ENCODE results near the gene AFMID. TPM values are rescaled to one million over a fixed set of nuclear protein-coding genes. Genes with fewer than 3 reads are reported as not detected.

AFMID gene
- total RNA-seq, 1 experiment from 2014 or later: 45.1 TPM

DNA sequence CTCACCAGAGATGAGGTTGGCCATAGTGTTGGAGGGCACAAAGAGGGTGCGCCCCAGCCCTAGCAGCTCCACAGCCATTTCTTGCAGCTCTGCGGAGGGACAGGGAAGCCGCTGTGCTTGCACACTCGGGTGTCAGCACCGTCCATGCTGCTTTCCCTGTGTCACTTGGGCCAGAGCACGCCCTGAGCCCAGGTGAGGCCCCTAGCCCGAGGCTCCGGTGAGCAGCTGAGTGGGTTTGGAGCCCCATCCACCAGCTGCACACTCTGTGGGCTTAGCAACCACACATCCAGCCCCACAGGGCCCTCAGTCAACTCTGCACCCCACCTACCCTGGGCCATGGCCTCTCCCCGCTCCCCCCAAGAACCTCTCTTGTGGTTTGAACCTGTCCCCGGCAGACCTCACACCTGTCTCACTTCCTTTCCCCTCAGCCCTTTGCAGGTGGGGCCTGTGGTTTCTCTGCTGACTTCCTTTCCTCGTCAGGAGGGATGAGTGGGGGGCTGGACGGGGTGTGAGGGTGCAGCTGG lies 65.0 kb downstream of the AFMID start:
- ATAC-seq: no peak
- H3K27ac Mint-ChIP-seq: no peak overlapping the region

More for the DNA sequence above, 65.0 kb downstream of the AFMID start:
- ChIA-PET CTCF (interaction anchor here (1.1 to 5.3 kb wide), 22 partner anchors 9 to 206 kb away, joined by 3 to 52 read pairs (median 16); partner anchors contain the start of genes AFMID, TK1 and TMEM235), POLR2A (no interaction called here)
- Mint-ChIP-seq H3K4me1 (peaks cover 27% of the 10 kb centered on the region), H3K4me3 (no peak overlapping the region), H3K9me3 (no peaks in the 10 kb centered on the region), H3K36me3 (no peaks in the 10 kb centered on the region), H3K27me3 (ENCODE audit: low read depth) (no peaks in the 10 kb centered on the region)
- no peak for DNase-seq (ENCODE audit: low spot score)
- TF ChIP-seq E2F5 (CRISPR knock-in tag; IDR thresholded peaks at IDR 0.05): no peak
- no peak for TF ChIP-seq ZNF121 (CRISPR knock-in tag; IDR thresholded peaks at IDR 0.05)
- TF ChIP-seq, protein P1, sequence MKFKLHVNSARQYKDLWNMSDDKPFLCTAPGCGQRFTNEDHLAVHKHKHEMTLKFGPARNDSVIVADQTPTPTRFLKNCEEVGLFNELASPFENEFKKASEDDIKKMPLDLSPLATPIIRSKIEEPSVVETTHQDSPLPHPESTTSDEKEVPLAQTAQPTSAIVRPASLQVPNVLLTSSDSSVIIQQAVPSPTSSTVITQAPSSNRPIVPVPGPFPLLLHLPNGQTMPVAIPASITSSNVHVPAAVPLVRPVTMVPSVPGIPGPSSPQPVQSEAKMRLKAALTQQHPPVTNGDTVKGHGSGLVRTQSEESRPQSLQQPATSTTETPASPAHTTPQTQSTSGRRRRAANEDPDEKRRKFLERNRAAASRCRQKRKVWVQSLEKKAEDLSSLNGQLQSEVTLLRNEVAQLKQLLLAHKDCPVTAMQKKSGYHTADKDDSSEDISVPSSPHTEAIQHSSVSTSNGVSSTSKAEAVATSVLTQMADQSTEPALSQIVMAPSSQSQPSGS (CRISPR knock-in tag; IDR thresholded peaks at IDR 0.05; ENCODE audit: borderline replicate concordance, low read depth): no peak
- TF ChIP-seq, protein P2, sequence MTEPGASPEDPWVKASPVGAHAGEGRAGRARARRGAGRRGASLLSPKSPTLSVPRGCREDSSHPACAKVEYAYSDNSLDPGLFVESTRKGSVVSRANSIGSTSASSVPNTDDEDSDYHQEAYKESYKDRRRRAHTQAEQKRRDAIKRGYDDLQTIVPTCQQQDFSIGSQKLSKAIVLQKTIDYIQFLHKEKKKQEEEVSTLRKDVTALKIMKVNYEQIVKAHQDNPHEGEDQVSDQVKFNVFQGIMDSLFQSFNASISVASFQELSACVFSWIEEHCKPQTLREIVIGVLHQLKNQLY (CRISPR knock-in tag; IDR thresholded peaks at IDR 0.05): no peak
- TF ChIP-seq FOXJ3 (CRISPR knock-in tag; IDR thresholded peaks at IDR 0.05; ENCODE audit: borderline replicate concordance): no peak
- TF ChIP-seq IRF2 (CRISPR knock-in tag; IDR thresholded peaks at IDR 0.05; ENCODE audit: borderline replicate concordance, low read depth): no peak
- no peak for TF ChIP-seq ZNF512 (CRISPR knock-in tag; IDR thresholded peaks at IDR 0.05; ENCODE audit: borderline replicate concordance)
- no peak for TF ChIP-seq SMAD3 (CRISPR knock-in tag; IDR thresholded peaks at IDR 0.05; ENCODE audit: borderline replicate concordance)
- TF ChIP-seq FOXK1 (CRISPR knock-in tag; IDR thresholded peaks at IDR 0.05): no peak
- no peak for TF ChIP-seq ETV6 (CRISPR knock-in tag; IDR thresholded peaks at IDR 0.05)
- TF ChIP-seq, protein P3, sequence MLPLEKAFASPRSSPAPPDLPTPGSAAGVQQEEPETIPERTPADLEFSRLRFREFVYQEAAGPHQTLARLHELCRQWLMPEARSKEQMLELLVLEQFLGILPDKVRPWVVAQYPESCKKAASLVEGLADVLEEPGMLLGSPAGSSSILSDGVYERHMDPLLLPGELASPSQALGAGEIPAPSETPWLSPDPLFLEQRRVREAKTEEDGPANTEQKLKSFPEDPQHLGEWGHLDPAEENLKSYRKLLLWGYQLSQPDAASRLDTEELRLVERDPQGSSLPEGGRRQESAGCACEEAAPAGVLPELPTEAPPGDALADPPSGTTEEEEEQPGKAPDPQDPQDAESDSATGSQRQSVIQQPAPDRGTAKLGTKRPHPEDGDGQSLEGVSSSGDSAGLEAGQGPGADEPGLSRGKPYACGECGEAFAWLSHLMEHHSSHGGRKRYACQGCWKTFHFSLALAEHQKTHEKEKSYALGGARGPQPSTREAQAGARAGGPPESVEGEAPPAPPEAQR (CRISPR knock-in tag; IDR thresholded peaks at IDR 0.05): no peak
- TF ChIP-seq ZNF232 (CRISPR knock-in tag; IDR thresholded peaks at IDR 0.05): no peak
- no peak for TF ChIP-seq NFE2L1 (CRISPR knock-in tag; IDR thresholded peaks at IDR 0.05)
- TF ChIP-seq ZNF219 (CRISPR knock-in tag; IDR thresholded peaks at IDR 0.05; ENCODE audit: borderline replicate concordance): no peak
- TF ChIP-seq, protein P4, sequence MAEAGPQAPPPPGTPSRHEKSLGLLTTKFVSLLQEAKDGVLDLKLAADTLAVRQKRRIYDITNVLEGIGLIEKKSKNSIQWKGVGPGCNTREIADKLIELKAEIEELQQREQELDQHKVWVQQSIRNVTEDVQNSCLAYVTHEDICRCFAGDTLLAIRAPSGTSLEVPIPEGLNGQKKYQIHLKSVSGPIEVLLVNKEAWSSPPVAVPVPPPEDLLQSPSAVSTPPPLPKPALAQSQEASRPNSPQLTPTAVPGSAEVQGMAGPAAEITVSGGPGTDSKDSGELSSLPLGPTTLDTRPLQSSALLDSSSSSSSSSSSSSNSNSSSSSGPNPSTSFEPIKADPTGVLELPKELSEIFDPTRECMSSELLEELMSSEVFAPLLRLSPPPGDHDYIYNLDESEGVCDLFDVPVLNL (CRISPR knock-in tag; IDR thresholded peaks at IDR 0.05; ENCODE audit: borderline replicate concordance, low read depth): no peak
- TF ChIP-seq JUN (CRISPR knock-in tag; IDR thresholded peaks at IDR 0.05): no peak
- TF ChIP-seq CREB1 (CRISPR knock-in tag; IDR thresholded peaks at IDR 0.05): no peak
- no peak for TF ChIP-seq SMAD4 (CRISPR knock-in tag; IDR thresholded peaks at IDR 0.05)
- TF ChIP-seq MXD4 (CRISPR knock-in tag; IDR thresholded peaks at IDR 0.05; ENCODE audit: borderline replicate concordance): no peak
